ENCODE data around the gene DUSP28.

The DUSP28 gene

GRCh38 chr2:240575101-240575965 is 15.2 kb downstream of the DUSP28 start:
- TF ChIP-seq, protein P1, sequence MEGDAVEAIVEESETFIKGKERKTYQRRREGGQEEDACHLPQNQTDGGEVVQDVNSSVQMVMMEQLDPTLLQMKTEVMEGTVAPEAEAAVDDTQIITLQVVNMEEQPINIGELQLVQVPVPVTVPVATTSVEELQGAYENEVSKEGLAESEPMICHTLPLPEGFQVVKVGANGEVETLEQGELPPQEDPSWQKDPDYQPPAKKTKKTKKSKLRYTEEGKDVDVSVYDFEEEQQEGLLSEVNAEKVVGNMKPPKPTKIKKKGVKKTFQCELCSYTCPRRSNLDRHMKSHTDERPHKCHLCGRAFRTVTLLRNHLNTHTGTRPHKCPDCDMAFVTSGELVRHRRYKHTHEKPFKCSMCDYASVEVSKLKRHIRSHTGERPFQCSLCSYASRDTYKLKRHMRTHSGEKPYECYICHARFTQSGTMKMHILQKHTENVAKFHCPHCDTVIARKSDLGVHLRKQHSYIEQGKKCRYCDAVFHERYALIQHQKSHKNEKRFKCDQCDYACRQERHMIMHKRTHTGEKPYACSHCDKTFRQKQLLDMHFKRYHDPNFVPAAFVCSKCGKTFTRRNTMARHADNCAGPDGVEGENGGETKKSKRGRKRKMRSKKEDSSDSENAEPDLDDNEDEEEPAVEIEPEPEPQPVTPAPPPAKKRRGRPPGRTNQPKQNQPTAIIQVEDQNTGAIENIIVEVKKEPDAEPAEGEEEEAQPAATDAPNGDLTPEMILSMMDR (IDR thresholded peaks at IDR 0.05; ENCODE audit: low read depth, low read length, missing control alignments): no peak
- no peak for DNase-seq (ENCODE audit: low read depth)
- no peak overlapping the region for H3K4me3 ChIP-seq (ENCODE audit: low read depth, low read length)

DNA sequence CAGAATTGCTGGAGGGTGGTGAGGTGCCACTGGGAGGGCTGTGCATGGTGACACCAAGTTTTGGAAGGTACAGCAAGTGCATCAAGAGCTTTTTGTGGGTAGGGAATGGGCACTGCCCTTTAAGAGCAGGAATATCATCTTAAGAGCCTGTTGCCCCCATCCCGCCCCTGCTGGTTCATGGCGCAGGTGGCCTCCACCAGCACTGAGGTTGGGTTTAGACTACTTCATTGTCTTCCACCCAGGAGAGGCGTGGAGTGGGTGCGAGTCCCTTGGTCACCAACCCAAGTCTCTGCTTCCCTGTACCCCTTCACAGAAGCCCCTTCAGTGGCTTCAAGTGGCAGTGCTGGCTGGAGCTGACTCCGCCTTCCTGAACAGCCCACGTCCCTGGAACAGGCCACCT is 15.9 kb downstream of the DUSP28 start:
- DNase-seq (ENCODE audit: low read depth): no peak
- H3K4me3 ChIP-seq (ENCODE audit: low read depth, low read length): no peak overlapping the region
- TF ChIP-seq, protein P1 (IDR thresholded peaks at IDR 0.05; ENCODE audit: low read depth, low read length, missing control alignments): no peak

- DNase-seq (ENCODE audit: low read depth): no peak
- TF ChIP-seq, protein P1 (IDR thresholded peaks at IDR 0.05; ENCODE audit: low read depth, low read length, missing control alignments): no peak
- H3K4me3 ChIP-seq (ENCODE audit: low read depth, low read length): no peak overlapping the region
Observed at GRCh38 chr2:240576436-240577205, 16.5 kb downstream of the DUSP28 start.

GRCh38 chr2:240577281-240578109 is 17.3 kb downstream of the DUSP28 start:
- no peak for DNase-seq (ENCODE audit: low read depth)
- TF ChIP-seq, protein P1 (IDR thresholded peaks at IDR 0.05; ENCODE audit: low read depth, low read length, missing control alignments): no peak
- no peak overlapping the region for H3K4me3 ChIP-seq (ENCODE audit: low read depth, low read length)

GRCh38 chr2:240578110-240578450 is 17.9 kb downstream of the DUSP28 start:
- no peak overlapping the region for H3K4me3 ChIP-seq (ENCODE audit: low read depth, low read length)
- no peak for DNase-seq (ENCODE audit: low read depth)
- TF ChIP-seq, protein P1 (IDR thresholded peaks at IDR 0.05; ENCODE audit: low read depth, low read length, missing control alignments): no peak

- no peak overlapping the region for H3K4me3 ChIP-seq (ENCODE audit: low read depth, low read length)
- DNase-seq (ENCODE audit: low read depth): no peak
- TF ChIP-seq, protein P1 (IDR thresholded peaks at IDR 0.05; ENCODE audit: low read depth, low read length, missing control alignments): no peak
Observed at GRCh38 chr2:240578488-240578887, 18.3 kb downstream of the DUSP28 start.

Measured in GM12864 (cell line).